Small intestine (tissue), 7 donors: ENCODE measurements around the gene DSCAML1. TPM values are rescaled to one million over a fixed set of nuclear protein-coding genes. Genes with fewer than 3 reads are reported as not detected.
"Not testable (repeated sequence)": the region's sequence is repeated elsewhere in the genome, so short reads cannot be mapped to it uniquely, and the experiment has no call there.

Experiments
- DNase-seq, 2 donors: peaks; one replicate each; pipeline versions ENCODE4 v3.0.0 to v3.0.0-alpha.2; 2013
- FAIRE-seq: peaks from 2 replicates; lab custom pipeline; 2012; peaks lifted over from hg19 to GRCh38; lab: Jason Lieb, UNC
- H3K27ac ChIP-seq, 3 donors: one replicate each; pipeline ENCODE4 v1.5.1; 2013; ENCODE audit warnings: low read length in 2 of 3, mild to moderate bottlenecking in 2 of 3, control low read depth in 1 of 3, inconsistent platforms in 1 of 3, low read depth in 1 of 3, moderate library complexity in 1 of 3
- H3K27me3 ChIP-seq, 3 donors: one replicate each; pipeline ENCODE4 v1.6.1; 2013; ENCODE audit warnings: low read length in 3 of 3, inconsistent platforms in 1 of 3; ENCODE audit not compliant: control insufficient read depth in 3 of 3, insufficient read depth in 3 of 3
- H3K36me3 ChIP-seq, 3 donors: one replicate each; pipeline ENCODE4 v1.6.1; 2013; ENCODE audit warnings: low read length in 3 of 3, inconsistent platforms in 1 of 3, low read depth in 1 of 3, mild to moderate bottlenecking in 1 of 3, moderate library complexity in 1 of 3; ENCODE audit not compliant: control insufficient read depth in 3 of 3, insufficient read depth in 2 of 3
- H3K4me1 ChIP-seq, 3 donors: one replicate each; pipeline ENCODE4 v1.6.1; 2013; ENCODE audit warnings: low read length in 2 of 3, inconsistent platforms in 1 of 3, low read depth in 1 of 3, mild to moderate bottlenecking in 1 of 3, moderate library complexity in 1 of 3; ENCODE audit not compliant: control insufficient read depth in 3 of 3, insufficient read depth in 2 of 3
- H3K4me3 ChIP-seq, 3 donors: one replicate each; pipeline ENCODE4 v1.5.1; 2013; ENCODE audit warnings: low read length in 3 of 3, control low read depth in 1 of 3, inconsistent platforms in 1 of 3, low read depth in 1 of 3, mild to moderate bottlenecking in 1 of 3, moderate library complexity in 1 of 3
- H3K9me3 ChIP-seq, 2 donors: one replicate each; pipeline ENCODE4 v1.6.1; 2013; ENCODE audit warnings: low read depth in 1 of 2, low read length in 1 of 2; ENCODE audit not compliant: control insufficient read depth in 2 of 2, insufficient read depth in 1 of 2
- WGBS, 3 donors: extraction: QIAGEN DNeasy Blood & Tissue Kit; methylation state at CpG; one replicate each; pipeline ENCODE4 v1.1.7; 2013; 5-methylcytosine and 5-hydroxymethylcytosine counted together
- polyA plus RNA-seq, 4 donors: library from polyadenylated mRNA; stranded (reverse) in 3 of 4; unstranded in 1 of 4; fragments of 200-250 nt in 3 of 4; fragments of 120-200 nt in 1 of 4; gene quantifications; one replicate each; pipeline versions ENCODE4 v1.2.1 to v1.2.3, GENCODE V29; 2013
- donor health status: healthy with polysubstance abuse.
- donor health status: control.
- donor health status: control.
- donor health status: Bipolar disorder and iron deficiency.
- donor health status: healthy.

The DSCAML1 gene
- polyA plus RNA-seq, 4 donors, result under 0.01 to 3.3 (median 0.22) TPM; not detected in 1

GRCh38 chr11:117770061-117770460, 27.0 kb downstream of the DSCAML1 start:
- Histone ChIP-seq H3K36me3 (peaks cover 0 to 3% (median 0%) of the 10 kb centered on the region in 3 donors), H3K4me1 (no peaks in the 10 kb centered on the region), H3K27ac (no peak overlapping the region), H3K4me3 (no peak overlapping the region), H3K27me3 (no peaks in the 10 kb centered on the region), H3K9me3 (no peaks in the 10 kb centered on the region)
- WGBS, 3 donors, result 85 to 94% (median 93%) methylated on average over 4 of the region's 4 CpGs
- FAIRE-seq (no peak), DNase-seq (no peak)

- H3K27ac ChIP-seq, result no peak overlapping the region
- 88 to 92% (median 90%) methylated on average over 2 of the region's 2 CpGs for WGBS, 3 donors
- DNase-seq (no peak), FAIRE-seq (no peak)
- no peaks in the 10 kb centered on the region for H3K4me1 ChIP-seq
- H3K36me3 ChIP-seq, result peaks cover 0 to 3% (median 0%) of the 10 kb centered on the region in 3 donors
- no peaks in the 10 kb centered on the region for H3K9me3 ChIP-seq
- H3K4me3 ChIP-seq, result no peak overlapping the region
- no peaks in the 10 kb centered on the region for H3K27me3 ChIP-seq
Measured at GRCh38 chr11:117769533-117769932, 27.5 kb downstream of the DSCAML1 start.

GRCh38 chr11:117768506-117768905, 28.5 kb downstream of the DSCAML1 start:
- Histone ChIP-seq H3K36me3 (peaks cover 0 to 3% (median 0%) of the 10 kb centered on the region in 3 donors), H3K27ac (no peak overlapping the region), H3K4me1 (no peaks in the 10 kb centered on the region), H3K4me3 (no peak overlapping the region), H3K9me3 (no peaks in the 10 kb centered on the region), H3K27me3 (no peaks in the 10 kb centered on the region)
- FAIRE-seq (no peak), DNase-seq (no peak)
- WGBS, 3 donors, result 88 to 95% (median 90%) methylated on average over 2 of the region's 2 CpGs

- DNase-seq (no peak), FAIRE-seq (no peak)
- Histone ChIP-seq H3K4me3 (no peak overlapping the region), H3K9me3 (no peaks in the 10 kb centered on the region), H3K27ac (no peak overlapping the region), H3K4me1 (no peaks in the 10 kb centered on the region), H3K36me3 (peaks cover 0 to 3% (median 0%) of the 10 kb centered on the region in 3 donors), H3K27me3 (no peaks in the 10 kb centered on the region)
- 89 to 93% (median 93%) methylated on average over 10 of the region's 10 CpGs for WGBS, 3 donors
Measured at GRCh38 chr11:117767071-117767470, 29.9 kb downstream of the DSCAML1 start.

- WGBS, 3 donors, result 84 to 91% (median 86%) methylated on average over 10 of the region's 10 CpGs
- DNase-seq, result no peak
Measured at GRCh38 chr11:117766576-117766975, 30.4 kb downstream of the DSCAML1 start.

GRCh38 chr11:117766026-117766425, 31.0 kb downstream of the DSCAML1 start:
- FAIRE-seq (no peak), DNase-seq (no peak)
- H3K27ac ChIP-seq, result no peak overlapping the region
- H3K4me1 ChIP-seq, result no peaks in the 10 kb centered on the region
- H3K27me3 ChIP-seq, result no peaks in the 10 kb centered on the region
- no peaks in the 10 kb centered on the region for H3K9me3 ChIP-seq
- H3K36me3 ChIP-seq, result peaks cover 0 to 2% (median 0%) of the 10 kb centered on the region in 3 donors
- H3K4me3 ChIP-seq, result no peak overlapping the region
- 83 to 89% (median 88%) methylated on average over 9 of the region's 9 CpGs for WGBS, 3 donors

More at GRCh38 chr11:117766576-117766975, 30.4 kb downstream of the DSCAML1 start:
- no peaks in the 10 kb centered on the region for H3K9me3 ChIP-seq
- FAIRE-seq, result no peak
- H3K4me1 ChIP-seq, result no peaks in the 10 kb centered on the region
- H3K36me3 ChIP-seq, result peaks cover 0 to 3% (median 0%) of the 10 kb centered on the region in 3 donors
- H3K27ac ChIP-seq, result no peak overlapping the region
- H3K27me3 ChIP-seq, result no peaks in the 10 kb centered on the region
- no peak overlapping the region for H3K4me3 ChIP-seq

GRCh38 chr11:117765068-117765467, 31.9 kb downstream of the DSCAML1 start:
- Histone ChIP-seq H3K27me3 (no peaks in the 10 kb centered on the region), H3K36me3 (peaks cover 0 to 2% (median 0%) of the 10 kb centered on the region in 3 donors), H3K9me3 (no peaks in the 10 kb centered on the region), H3K4me3 (no peak overlapping the region), H3K27ac (no peak overlapping the region), H3K4me1 (no peaks in the 10 kb centered on the region)
- no peak for DNase-seq
- 70 to 77% (median 75%) methylated on average over 5 of the region's 5 CpGs for WGBS, 3 donors
- no peak for FAIRE-seq

GRCh38 chr11:117763465-117763864, 33.6 kb downstream of the DSCAML1 start:
- 75 to 77% (median 76%) methylated on average over 5 of the region's 5 CpGs for WGBS, 3 donors
- H3K9me3 ChIP-seq, H3K27ac ChIP-seq, H3K36me3 ChIP-seq, FAIRE-seq, DNase-seq, H3K4me1 ChIP-seq, H3K27me3 ChIP-seq, H3K4me3 ChIP-seq: not testable (repeated sequence)

- H3K4me3 ChIP-seq, result no peak overlapping the region
- peaks cover 0 to 6% (median 0%) of the 10 kb centered on the region in 3 donors for H3K4me1 ChIP-seq
- no peaks in the 10 kb centered on the region for H3K9me3 ChIP-seq
- H3K27me3 ChIP-seq, result no peaks in the 10 kb centered on the region
- 57 to 69% (median 66%) methylated on average over 7 of the region's 7 CpGs for WGBS, 3 donors
- H3K36me3 ChIP-seq, result peaks cover 0 to 2% (median 0%) of the 10 kb centered on the region in 3 donors
- FAIRE-seq, result no peak
- no peak for DNase-seq
- no peak overlapping the region for H3K27ac ChIP-seq
Measured at GRCh38 chr11:117761993-117762392, 35.0 kb downstream of the DSCAML1 start.
